Skeletal muscle satellite cell (primary cell): ENCODE measurements around the gene INHBC. TPM values are rescaled to one million over a fixed set of nuclear protein-coding genes. Genes with fewer than 3 reads are reported as not detected.
"Not testable (repeated sequence)": the region's sequence is repeated elsewhere in the genome, so short reads cannot be mapped to it uniquely, and the experiment has no call there.

Experiments
- H3K27me3 ChIP-seq: 2 replicates; pipeline ENCODE4 v1.7.0; 2013; ENCODE audit warnings: low read length; ENCODE audit not compliant: control insufficient read depth, insufficient read depth
- H3K36me3 ChIP-seq: 2 replicates; pipeline ENCODE4 v1.7.0; 2013; ENCODE audit warnings: mild to moderate bottlenecking, control low read depth, low read length; ENCODE audit not compliant: insufficient read depth
- H3K4me1 ChIP-seq: 2 replicates; pipeline ENCODE4 v1.7.0; 2013; ENCODE audit warnings: low read length; ENCODE audit not compliant: control insufficient read depth, insufficient read depth
- H3K4me2 ChIP-seq: 2 replicates; pipeline ENCODE4 v1.7.0; 2013; ENCODE audit warnings: mild to moderate bottlenecking, low read length
- H3K4me3 ChIP-seq: 2 replicates; pipeline ENCODE4 v1.7.0; 2013; ENCODE audit warnings: low read length
- H3K9ac ChIP-seq: 2 replicates; pipeline ENCODE4 v1.7.0; 2013; ENCODE audit warnings: mild to moderate bottlenecking, low read depth, low read length, moderate library complexity
- H3K9me3 ChIP-seq: replicated peaks from 2 replicates; pipeline ENCODE4 v1.7.0; 2013; ENCODE audit warnings: mild to moderate bottlenecking, control low read depth, low read length
- total RNA-seq: library from RNA; depleted of rRNA; stranded (reverse); fragments of >200 nt; gene quantifications from 2 replicates; pipeline ENCODE4 v1.2.3, GENCODE V29; 2012; rRNA removed

INHBC gene, protein sequence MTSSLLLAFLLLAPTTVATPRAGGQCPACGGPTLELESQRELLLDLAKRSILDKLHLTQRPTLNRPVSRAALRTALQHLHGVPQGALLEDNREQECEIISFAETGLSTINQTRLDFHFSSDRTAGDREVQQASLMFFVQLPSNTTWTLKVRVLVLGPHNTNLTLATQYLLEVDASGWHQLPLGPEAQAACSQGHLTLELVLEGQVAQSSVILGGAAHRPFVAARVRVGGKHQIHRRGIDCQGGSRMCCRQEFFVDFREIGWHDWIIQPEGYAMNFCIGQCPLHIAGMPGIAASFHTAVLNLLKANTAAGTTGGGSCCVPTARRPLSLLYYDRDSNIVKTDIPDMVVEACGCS
- not detected in 2 replicates for total RNA-seq

DNA sequence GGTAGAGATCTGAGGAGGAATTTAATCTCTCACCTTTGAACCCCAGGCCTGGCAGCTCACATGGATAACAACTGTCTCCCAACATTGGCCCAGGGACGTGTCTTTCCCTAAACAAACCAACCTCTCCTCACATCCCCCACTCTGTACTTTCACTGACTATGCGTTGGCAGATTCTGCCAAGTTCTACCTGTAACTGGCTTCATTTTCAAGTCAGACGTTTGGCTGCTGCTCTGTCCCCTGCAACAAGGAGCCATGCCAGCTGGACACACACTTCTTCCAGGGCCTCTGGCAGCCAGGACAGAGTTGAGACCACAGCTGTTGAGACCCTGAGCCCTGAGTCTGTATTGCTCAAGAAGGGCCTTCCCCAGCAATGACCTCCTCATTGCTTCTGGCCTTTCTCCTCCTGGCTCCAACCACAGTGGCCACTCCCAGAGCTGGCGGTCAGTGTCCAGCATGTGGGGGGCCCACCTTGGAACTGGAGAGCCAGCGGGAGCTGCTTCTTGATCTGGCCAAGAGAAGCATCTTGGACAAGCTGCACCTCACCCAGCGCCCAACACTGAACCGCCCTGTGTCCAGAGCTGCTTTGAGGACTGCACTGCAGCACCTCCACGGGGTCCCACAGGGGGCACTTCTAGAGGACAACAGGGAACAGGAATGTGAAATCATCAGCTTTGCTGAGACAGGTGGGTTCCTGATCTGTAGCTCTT is at the start of gene INHBC:
Gene INHBC (plus strand): TSS at position 268 of the 707 bp plus-strand sequence. CDS start 103 bp downstream, at position 371.
- H3K4me2 ChIP-seq: no peak within 1 kb of the TSS
- H3K4me1 ChIP-seq: peaks cover 5% of the 10 kb centered on the region
- no peaks in the 10 kb centered on the region for H3K9me3 ChIP-seq
- H3K27me3 ChIP-seq: no peaks in the 10 kb centered on the region
- no peak within 1 kb of the TSS for H3K9ac ChIP-seq
- no peak within 1 kb of the TSS for H3K4me3 ChIP-seq
- no peaks in the 10 kb centered on the region for H3K36me3 ChIP-seq

DNA sequence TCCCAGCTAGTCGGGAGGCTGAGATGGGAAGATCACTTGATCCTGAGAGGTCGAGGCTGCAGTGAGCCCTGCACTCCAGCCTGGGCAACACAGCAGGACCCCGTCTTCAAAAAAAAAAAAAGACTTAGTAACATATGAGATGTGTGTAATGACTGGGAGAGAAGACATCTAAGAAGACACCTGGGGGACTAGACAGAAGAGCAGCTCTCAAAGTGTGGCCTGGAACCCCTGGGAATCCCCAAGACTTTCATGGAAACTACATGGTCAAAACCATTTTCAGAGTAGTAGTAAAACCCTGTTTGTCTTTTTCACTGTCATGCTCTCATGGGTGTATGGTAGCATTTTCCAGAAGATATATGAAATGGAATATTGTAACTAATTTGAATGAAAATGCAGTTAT is 49.0 kb upstream of the INHBC start:
- Histone ChIP-seq H3K36me3 (peaks cover 2% of the 10 kb centered on the region), H3K4me1 (peaks cover 24% of the 10 kb centered on the region), H3K27me3 (no peaks in the 10 kb centered on the region), H3K9ac (no peak overlapping the region), H3K4me2 (no peak overlapping the region), H3K4me3 (no peak overlapping the region), H3K9me3 (no peaks in the 10 kb centered on the region)

DNA sequence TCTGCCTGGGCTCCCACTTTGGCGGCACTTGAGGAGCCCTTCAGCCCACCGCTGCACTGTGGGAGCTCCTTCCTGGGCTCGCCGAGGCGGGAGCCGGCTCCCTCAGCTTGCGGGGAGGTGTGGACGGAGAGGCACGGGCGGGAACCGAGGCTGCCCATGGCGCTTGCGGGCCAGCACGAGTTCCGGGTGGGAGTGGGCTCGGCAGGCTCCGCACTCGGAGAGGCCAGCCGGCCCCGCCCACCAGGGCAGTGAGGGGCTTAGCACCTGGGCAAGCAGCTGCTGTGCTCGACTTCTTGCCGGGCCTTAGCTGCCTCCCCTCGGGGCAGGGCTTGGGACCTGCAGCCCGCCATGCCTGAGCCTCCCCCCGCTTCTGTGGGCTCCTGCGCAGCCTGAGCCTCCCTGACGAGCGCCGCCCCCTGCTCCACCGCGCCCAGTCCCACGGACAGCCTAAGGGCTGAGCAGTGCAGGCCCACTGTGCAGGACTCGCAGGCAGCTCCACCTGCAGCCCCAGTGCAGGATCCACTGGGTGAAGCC is 48.3 kb upstream of the INHBC start:
- Histone ChIP-seq H3K27me3 (no peaks in the 10 kb centered on the region), H3K4me3 (no peak overlapping the region), H3K4me1 (peaks cover 25% of the 10 kb centered on the region), H3K9me3 (no peaks in the 10 kb centered on the region), H3K9ac (no peak overlapping the region), H3K4me2 (no peak overlapping the region), H3K36me3 (peaks cover 2% of the 10 kb centered on the region)

DNA sequence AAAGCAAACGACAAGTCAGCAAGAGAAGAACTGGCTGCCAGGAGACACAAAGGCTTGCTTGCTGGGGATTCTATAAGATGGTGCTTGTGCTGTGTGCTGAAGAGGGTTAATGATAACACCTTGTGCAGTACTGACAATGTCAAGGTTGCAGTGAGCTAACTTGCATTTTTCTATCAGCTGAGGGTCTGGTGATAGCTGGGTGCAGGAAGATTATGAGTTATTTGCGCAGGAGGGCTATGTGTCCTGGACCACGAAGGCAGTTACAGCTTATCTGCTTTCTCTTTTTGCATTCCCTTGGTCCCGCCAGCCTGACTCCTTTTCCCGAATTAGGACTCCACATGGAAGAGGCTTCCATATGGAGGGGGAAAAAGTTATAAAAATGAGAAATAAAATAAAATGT is 46.2 kb upstream of the INHBC start:
- H3K36me3 ChIP-seq: peaks cover 2% of the 10 kb centered on the region

DNA sequence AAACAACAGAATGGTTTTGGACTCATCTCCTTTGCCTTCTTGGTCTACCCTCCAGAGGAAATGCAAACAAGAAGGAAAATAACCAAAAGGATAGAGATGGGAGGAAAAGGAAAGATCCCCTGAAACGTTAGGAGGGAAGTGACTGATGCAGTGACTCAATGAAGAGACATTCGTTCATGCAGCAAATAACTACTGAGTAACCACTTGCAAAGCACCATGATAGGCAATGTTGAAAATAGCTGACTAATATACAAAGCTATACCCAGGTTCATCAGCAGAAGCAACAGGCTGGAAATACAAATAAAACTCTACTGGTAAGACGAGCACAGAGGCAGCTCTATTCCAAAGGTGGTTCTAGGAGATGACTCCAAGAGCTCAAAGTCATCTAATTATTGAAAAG is 45.6 kb upstream of the INHBC start:
- Histone ChIP-seq H3K9ac (peak overlapping the region; percentile 42), H3K4me1 (peaks cover 25% of the 10 kb centered on the region), H3K4me3 (peak overlapping the region; percentile 23), H3K4me2 (peak overlapping the region; percentile 72), H3K36me3 (peaks cover 2% of the 10 kb centered on the region), H3K9me3 (no peaks in the 10 kb centered on the region), H3K27me3 (no peaks in the 10 kb centered on the region)

More for the DNA sequence above, 46.2 kb upstream of the INHBC start:
- Histone ChIP-seq H3K4me1 (peaks cover 25% of the 10 kb centered on the region), H3K9ac (peak overlapping the region; percentile 42), H3K9me3 (no peaks in the 10 kb centered on the region), H3K27me3 (no peaks in the 10 kb centered on the region), H3K4me2 (peak overlapping the region; percentile 55), H3K4me3 (no peak overlapping the region)

DNA sequence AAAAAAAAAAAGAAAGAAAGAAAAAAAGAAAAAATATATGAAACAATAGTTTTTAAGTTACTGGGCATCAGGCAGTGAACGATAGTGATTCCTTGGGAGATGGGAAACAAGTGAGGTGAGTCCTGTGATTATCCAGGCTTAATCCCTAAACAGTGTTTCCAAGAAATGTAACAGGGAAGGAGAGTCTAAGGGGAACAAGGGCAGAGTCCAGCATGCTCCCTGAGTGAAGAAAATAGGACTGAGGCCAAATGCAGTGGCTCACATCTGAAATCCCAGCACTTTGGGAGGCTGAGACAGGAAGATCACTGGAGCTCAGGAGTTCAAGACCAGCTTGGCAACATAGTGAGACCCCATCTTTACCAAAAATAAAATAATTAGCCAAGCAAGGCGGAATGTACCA is 44.4 kb upstream of the INHBC start:
- peak overlapping the region; percentile 39 for H3K9ac ChIP-seq
- no peak overlapping the region for H3K4me3 ChIP-seq
- H3K4me1 ChIP-seq: peaks cover 25% of the 10 kb centered on the region
- no peaks in the 10 kb centered on the region for H3K9me3 ChIP-seq
- no peak overlapping the region for H3K4me2 ChIP-seq
- peaks cover 8% of the 10 kb centered on the region for H3K36me3 ChIP-seq
- H3K27me3 ChIP-seq: no peaks in the 10 kb centered on the region

DNA sequence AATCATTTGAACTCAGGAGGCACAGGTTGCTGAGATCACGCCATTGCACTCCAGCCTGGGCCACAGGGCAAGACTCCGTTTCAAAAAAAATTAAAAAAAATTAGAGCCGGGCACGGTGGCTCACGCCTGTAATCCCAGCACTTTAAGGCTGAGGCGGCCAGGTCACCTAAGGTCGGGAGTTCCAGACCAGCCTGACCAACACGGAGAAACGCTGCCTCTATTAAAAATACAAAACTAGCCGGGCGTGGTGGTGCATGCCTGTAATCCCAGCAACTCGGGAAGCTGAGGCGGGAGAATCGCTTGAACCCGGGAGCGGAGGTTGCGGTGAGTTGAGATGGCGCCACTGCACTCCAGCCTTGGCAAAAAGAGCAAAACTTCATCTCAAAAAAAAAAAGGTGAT is 39.5 kb upstream of the INHBC start:
- Histone ChIP-seq H3K9ac (no peak overlapping the region), H3K36me3 (peaks cover 13% of the 10 kb centered on the region), H3K4me2 (no peak overlapping the region), H3K9me3 (no peaks in the 10 kb centered on the region), H3K27me3 (no peaks in the 10 kb centered on the region), H3K4me1 (peaks cover 6% of the 10 kb centered on the region), H3K4me3 (no peak overlapping the region)

DNA sequence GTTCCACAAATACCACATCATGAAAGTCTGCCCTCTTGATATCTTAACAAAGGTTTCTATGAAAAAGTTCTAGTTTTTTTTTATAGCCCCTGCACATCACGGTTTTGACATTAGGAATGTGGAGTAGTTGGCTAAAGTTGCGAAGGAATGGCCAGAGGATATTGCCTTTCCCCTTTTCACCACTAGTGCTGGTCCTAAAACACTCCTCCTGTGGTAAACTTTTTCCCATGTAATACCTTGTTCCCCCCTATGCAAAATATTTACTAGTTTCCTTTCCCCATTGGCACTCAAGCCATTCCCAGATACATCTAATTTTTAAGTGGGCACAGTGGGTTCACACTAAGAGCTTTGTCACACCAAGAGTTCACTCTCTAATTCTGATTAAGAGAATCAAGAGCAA is 37.1 kb upstream of the INHBC start:
- Histone ChIP-seq H3K36me3 (peaks cover 11% of the 10 kb centered on the region), H3K27me3 (no peaks in the 10 kb centered on the region), H3K4me3 (no peak overlapping the region), H3K4me1 (peaks cover 3% of the 10 kb centered on the region), H3K9me3 (no peaks in the 10 kb centered on the region), H3K4me2 (no peak overlapping the region), H3K9ac (no peak overlapping the region)

DNA sequence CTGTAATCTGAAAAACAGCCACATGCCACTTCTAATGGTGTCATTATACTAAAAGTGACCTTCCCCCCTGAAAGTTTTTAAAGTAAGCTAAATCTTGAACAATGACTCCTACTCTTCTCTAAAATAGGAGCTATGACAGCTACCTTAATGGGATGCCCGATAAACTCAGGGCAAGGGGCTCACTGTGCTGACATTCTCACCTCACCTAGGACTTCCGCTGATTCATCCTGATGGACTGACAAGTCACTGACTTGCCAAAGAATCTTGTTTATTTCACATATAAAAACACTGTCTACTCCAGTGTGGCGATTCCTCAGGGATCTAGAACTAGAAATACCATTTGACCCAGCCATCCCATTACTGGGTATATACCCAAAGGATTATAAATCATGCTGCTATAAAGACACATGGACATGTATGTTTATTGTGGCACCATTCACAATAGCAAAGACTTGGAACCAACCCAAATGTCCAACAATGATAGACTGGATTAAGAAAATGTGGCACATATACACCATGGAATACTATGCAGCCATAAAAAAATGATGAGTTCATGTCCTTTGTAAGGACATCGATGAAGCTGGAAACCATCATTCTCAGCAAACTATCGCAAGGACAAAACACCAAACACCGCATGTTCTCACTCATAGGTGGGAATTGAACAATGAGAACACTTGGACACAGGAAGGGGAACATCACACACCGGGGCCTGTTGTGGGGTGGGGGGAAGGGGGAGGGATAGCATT is 34.7 kb upstream of the INHBC start:
- H3K36me3 ChIP-seq, H3K4me1 ChIP-seq, H3K4me2 ChIP-seq, H3K9me3 ChIP-seq, H3K9ac ChIP-seq, H3K27me3 ChIP-seq, H3K4me3 ChIP-seq: not testable (repeated sequence)

DNA sequence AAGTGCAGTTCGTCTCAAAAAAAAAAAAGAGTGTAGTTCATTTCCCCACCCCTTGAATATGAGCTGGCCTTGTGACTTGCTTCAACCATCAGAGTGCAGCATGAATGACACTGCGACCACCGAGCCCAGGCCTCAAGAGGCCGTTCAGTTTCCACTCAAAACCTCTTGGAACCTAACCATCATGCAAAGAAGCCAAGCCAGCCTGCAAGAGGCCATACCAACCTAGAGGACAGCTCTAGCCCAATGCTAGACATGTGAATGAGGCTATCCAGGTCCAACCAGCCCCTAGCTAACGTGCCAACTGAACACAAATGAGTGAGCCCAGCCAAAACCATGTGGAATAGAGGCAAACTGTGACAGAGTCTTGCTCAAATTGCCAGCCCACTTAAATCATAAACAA is 33.4 kb upstream of the INHBC start:
- Histone ChIP-seq H3K4me1 (peaks cover 3% of the 10 kb centered on the region), H3K9me3 (no peaks in the 10 kb centered on the region), H3K36me3 (no peaks in the 10 kb centered on the region), H3K4me3 (no peak overlapping the region), H3K9ac (no peak overlapping the region), H3K4me2 (no peak overlapping the region), H3K27me3 (no peaks in the 10 kb centered on the region)

DNA sequence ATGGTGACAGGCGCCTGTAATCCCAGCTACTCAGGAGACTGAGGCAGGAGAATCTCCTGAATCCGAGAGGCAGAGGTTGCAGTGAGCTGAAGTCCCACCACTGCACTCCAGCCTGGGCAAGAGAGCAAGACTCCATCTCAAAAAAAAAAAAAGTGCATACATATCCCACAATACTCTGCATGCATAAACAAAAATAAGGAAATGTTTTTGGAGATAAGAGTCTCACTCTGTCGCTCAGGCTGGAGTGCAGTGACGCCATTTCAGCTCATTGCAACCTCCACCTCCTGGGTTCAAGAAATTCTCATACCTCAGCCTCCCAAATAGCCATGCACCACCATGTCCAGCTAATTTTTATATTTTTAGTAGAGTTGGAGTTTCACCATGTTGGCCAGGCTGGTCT is 32.4 kb upstream of the INHBC start:
- not testable (repeated sequence) for H3K4me2 ChIP-seq, H3K36me3 ChIP-seq, H3K4me3 ChIP-seq, H3K9ac ChIP-seq, H3K9me3 ChIP-seq, H3K4me1 ChIP-seq, H3K27me3 ChIP-seq
